Measurements from ENCODE around the gene PRKCE.
A peak's percentile ranks its signal among the peaks of the same experiment; 100 is the strongest.
"Not testable (repeated sequence)": the region's sequence is repeated elsewhere in the genome, so short reads cannot be mapped to it uniquely, and the experiment has no call there.

Gene PRKCE

GRCh38 chr2:45885171-45885621 lies 233.7 kb downstream of the PRKCE start:
- H3K36me3 Mint-ChIP-seq (ENCODE audit: low read depth): no peaks in the 10 kb centered on the region

GRCh38 chr2:45886171-45886663 lies 234.7 kb downstream of the PRKCE start:
- H3K36me3 Mint-ChIP-seq (ENCODE audit: low read depth): no peaks in the 10 kb centered on the region
- H3K9me3 Mint-ChIP-seq: no peaks in the 10 kb centered on the region
- peak overlapping the region; percentile 38 for H3K27ac Mint-ChIP-seq
- no peak overlapping the region for H3K4me3 Mint-ChIP-seq
- H3K27me3 Mint-ChIP-seq: peaks cover 2% of the 10 kb centered on the region
- intact Hi-C loops (cut with micrococcal nuclease): no loop called here
- H3K4me1 Mint-ChIP-seq (ENCODE audit: low read depth): peaks cover 69% of the 10 kb centered on the region

More at GRCh38 chr2:45885171-45885621, 233.7 kb downstream of the PRKCE start:
- Mint-ChIP-seq H3K4me1 (ENCODE audit: low read depth) (peaks cover 58% of the 10 kb centered on the region), H3K9me3 (no peaks in the 10 kb centered on the region), H3K27me3 (peaks cover 2% of the 10 kb centered on the region), H3K4me3 (no peak overlapping the region), H3K27ac (no peak overlapping the region)
- intact Hi-C loops (cut with micrococcal nuclease): no loop called here

DNA sequence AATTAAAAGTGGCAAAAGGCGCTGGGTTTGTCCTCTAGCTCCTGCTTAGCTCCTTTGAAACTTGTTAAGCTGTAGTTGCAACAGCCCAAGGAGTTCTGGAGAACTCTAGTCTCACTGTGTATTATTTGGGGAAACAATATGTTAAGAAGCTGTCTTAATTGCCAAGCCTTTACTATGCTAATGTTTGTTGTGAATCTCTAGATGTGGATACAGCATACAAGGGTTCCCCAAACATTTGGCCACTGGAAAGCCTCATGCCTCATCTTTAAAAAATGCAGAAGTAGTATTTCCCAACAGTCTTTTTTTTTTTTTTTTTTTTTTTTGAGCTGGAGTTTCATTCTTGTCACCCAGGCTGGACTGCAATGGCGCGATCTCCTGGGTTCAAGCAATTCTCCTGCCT lies 236.7 kb downstream of the PRKCE start:
- Mint-ChIP-seq H3K4me1 (ENCODE audit: low read depth) (peaks cover 88% of the 10 kb centered on the region), H3K27me3 (peaks cover 15% of the 10 kb centered on the region), H3K36me3 (ENCODE audit: low read depth) (no peaks in the 10 kb centered on the region), H3K4me3 (no peak overlapping the region), H3K9me3 (no peaks in the 10 kb centered on the region), H3K27ac (peak overlapping the region; percentile 56)
- intact Hi-C loops (cut with micrococcal nuclease): no loop called here

DNA sequence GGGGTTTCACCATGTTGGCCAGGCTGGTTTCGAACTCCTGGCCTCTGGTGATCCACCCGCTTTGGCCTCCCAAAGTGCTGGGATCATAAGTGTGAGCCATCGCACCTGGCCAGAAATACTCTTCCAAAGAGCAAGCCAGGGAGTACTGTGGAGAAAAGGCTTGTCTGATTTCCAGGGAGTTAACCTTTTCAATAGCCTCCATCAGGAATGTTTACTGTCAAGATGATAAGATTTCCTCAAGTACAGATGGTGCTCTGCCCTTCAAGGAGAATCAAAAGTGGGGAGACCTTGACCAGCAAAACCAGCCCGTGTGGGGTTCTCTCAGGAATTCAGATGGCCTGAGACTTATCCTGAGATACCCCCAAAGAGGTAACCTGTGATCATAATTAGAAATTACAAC lies 237.2 kb downstream of the PRKCE start:
- Mint-ChIP-seq H3K4me3 (no peak overlapping the region), H3K4me1 (ENCODE audit: low read depth) (peaks cover 88% of the 10 kb centered on the region), H3K9me3 (no peaks in the 10 kb centered on the region), H3K27me3 (peaks cover 15% of the 10 kb centered on the region), H3K36me3 (ENCODE audit: low read depth) (no peaks in the 10 kb centered on the region), H3K27ac (peak overlapping the region; percentile 56)
- intact Hi-C loops (cut with micrococcal nuclease): no loop called here

- Mint-ChIP-seq H3K36me3 (ENCODE audit: low read depth) (no peaks in the 10 kb centered on the region), H3K27ac (no peak overlapping the region), H3K27me3 (peaks cover 15% of the 10 kb centered on the region), H3K4me3 (no peak overlapping the region), H3K9me3 (no peaks in the 10 kb centered on the region), H3K4me1 (ENCODE audit: low read depth) (peaks cover 88% of the 10 kb centered on the region)
- intact Hi-C loops (cut with micrococcal nuclease): no loop called here
Observed at GRCh38 chr2:45889053-45889452, 237.6 kb downstream of the PRKCE start.

DNA sequence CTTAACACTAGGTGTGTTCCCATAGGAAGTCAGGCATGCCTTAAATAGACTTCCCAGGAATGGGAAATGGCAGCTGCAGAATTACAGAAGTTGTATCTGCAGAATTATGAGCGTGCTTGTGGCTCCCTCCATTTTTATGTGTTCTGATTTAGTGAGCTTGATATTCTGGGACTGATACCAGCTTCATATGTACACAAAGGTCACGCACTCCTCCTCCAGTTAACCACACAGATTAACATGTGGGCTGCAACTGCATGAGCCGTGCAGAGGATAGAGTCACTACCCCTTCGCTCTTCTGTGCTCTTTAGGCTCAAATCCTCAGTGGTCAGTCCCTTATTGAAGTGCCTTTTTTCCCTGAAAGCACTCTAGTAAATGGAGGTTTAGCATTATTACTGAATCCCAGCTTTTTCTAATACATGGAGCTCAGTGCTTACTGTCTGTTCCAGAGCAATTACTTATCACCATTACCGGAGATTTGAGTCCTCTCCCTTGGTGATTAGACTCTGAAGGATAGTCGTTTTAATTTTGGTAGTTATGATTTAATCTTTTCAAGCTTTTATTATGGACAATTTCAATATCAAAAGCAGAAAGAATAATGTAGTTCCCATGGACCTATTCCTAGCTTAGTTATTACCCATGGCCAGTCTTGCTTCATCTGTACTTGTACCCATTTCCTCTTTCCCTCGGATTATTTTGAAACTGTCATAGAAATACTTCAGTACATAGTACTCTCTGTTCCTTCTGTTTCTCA lies 238.3 kb downstream of the PRKCE start:
- H3K36me3 Mint-ChIP-seq (ENCODE audit: low read depth): no peaks in the 10 kb centered on the region
- H3K27ac Mint-ChIP-seq: peak overlapping the region; percentile 56
- H3K4me3 Mint-ChIP-seq: peak overlapping the region; percentile 57
- H3K27me3 Mint-ChIP-seq: peaks cover 15% of the 10 kb centered on the region
- intact Hi-C loops (cut with micrococcal nuclease): loop anchor here (5.0 kb wide), 3 partner anchors 43 to 252 kb away; no protein-coding TSS in a partner anchor
- no peaks in the 10 kb centered on the region for H3K9me3 Mint-ChIP-seq
- peaks cover 89% of the 10 kb centered on the region for H3K4me1 Mint-ChIP-seq (ENCODE audit: low read depth)

- intact Hi-C loops (cut with micrococcal nuclease): loop anchor here (5.0 kb wide), 3 partner anchors 42 to 253 kb away; no protein-coding TSS in a partner anchor
- Mint-ChIP-seq H3K4me1 (ENCODE audit: low read depth) (peaks cover 87% of the 10 kb centered on the region), H3K27ac (peak overlapping the region; percentile 56), H3K27me3 (peaks cover 15% of the 10 kb centered on the region), H3K4me3 (peak overlapping the region; percentile 57)
- H3K9me3 Mint-ChIP-seq; H3K36me3 Mint-ChIP-seq (ENCODE audit: low read depth): not testable (repeated sequence)
Observed at GRCh38 chr2:45890371-45890646, 238.8 kb downstream of the PRKCE start.

GRCh38 chr2:45890819-45891218 lies 239.3 kb downstream of the PRKCE start:
- Mint-ChIP-seq H3K9me3 (no peaks in the 10 kb centered on the region), H3K27ac (peak overlapping the region; percentile 56), H3K27me3 (peaks cover 15% of the 10 kb centered on the region), H3K4me1 (ENCODE audit: low read depth) (peaks cover 89% of the 10 kb centered on the region), H3K36me3 (ENCODE audit: low read depth) (no peaks in the 10 kb centered on the region), H3K4me3 (peak overlapping the region; percentile 1)
- intact Hi-C loops (cut with micrococcal nuclease): loop anchor here (5.0 kb wide), 3 partner anchors 41 to 254 kb away; no protein-coding TSS in a partner anchor

GRCh38 chr2:45891719-45892424 lies 240.4 kb downstream of the PRKCE start:
- Mint-ChIP-seq H3K27ac (no peak overlapping the region), H3K27me3 (peaks cover 13% of the 10 kb centered on the region), H3K36me3 (ENCODE audit: low read depth) (no peaks in the 10 kb centered on the region), H3K4me3 (no peak overlapping the region), H3K9me3 (no peaks in the 10 kb centered on the region), H3K4me1 (ENCODE audit: low read depth) (peaks cover 93% of the 10 kb centered on the region)
- intact Hi-C loops (cut with micrococcal nuclease): loop anchor here (5.0 kb wide), 3 partner anchors 40 to 255 kb away; no protein-coding TSS in a partner anchor

GRCh38 chr2:45892425-45892745 lies 240.9 kb downstream of the PRKCE start:
- Mint-ChIP-seq H3K4me3 (no peak overlapping the region), H3K27me3 (peaks cover 13% of the 10 kb centered on the region)

DNA sequence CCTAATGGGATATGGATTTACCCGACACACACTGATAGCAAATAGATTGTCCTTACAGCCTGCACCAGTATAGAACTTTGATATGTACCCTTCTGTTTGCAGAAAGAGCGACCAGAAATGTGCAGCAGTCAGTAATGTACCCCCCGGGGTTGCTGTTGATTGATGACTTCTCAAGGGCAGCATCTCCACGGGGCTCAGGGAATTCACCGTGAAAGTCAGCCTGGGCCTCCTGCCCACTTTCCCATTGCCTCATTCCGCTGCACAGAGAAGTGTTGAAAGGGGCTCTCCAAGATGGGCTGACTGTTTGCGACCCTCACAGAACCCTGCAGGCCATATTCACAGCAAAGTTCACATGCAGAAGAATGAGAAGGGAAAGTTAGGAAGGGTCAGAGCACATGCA lies 241.3 kb downstream of the PRKCE start:
- Mint-ChIP-seq H3K27me3 (peaks cover 13% of the 10 kb centered on the region), H3K9me3 (no peaks in the 10 kb centered on the region), H3K4me1 (ENCODE audit: low read depth) (peaks cover 89% of the 10 kb centered on the region), H3K27ac (no peak overlapping the region), H3K4me3 (no peak overlapping the region), H3K36me3 (ENCODE audit: low read depth) (no peaks in the 10 kb centered on the region)
- intact Hi-C loops (cut with micrococcal nuclease): loop anchor here (5.0 kb wide), 3 partner anchors 40 to 255 kb away; no protein-coding TSS in a partner anchor

More at GRCh38 chr2:45892425-45892745, 240.9 kb downstream of the PRKCE start:
- no peak overlapping the region for H3K27ac Mint-ChIP-seq
- no peaks in the 10 kb centered on the region for H3K36me3 Mint-ChIP-seq (ENCODE audit: low read depth)
- no peaks in the 10 kb centered on the region for H3K9me3 Mint-ChIP-seq
- peaks cover 89% of the 10 kb centered on the region for H3K4me1 Mint-ChIP-seq (ENCODE audit: low read depth)
- intact Hi-C loops (cut with micrococcal nuclease): loop anchor here (5.0 kb wide), 3 partner anchors 40 to 255 kb away; no protein-coding TSS in a partner anchor

DNA sequence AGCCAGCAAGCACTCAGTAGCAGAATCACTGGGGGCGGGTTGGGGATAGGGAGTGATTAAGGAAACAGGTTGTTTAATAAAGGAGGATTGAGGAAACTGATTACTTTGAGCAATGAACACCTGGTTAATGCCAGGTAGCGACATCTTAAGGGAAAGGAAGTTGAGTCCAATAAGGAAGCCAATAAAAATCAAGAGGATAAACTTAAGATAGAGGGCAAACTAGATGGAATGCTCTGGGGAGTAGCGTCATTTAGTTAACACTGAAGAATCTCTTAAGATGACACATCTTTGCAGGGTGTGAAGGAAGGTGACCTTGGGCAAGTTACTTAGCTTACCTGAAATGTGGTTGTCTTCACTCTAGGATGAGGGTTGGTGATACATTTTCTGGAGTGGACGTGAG lies 242.7 kb downstream of the PRKCE start:
- Mint-ChIP-seq H3K27me3 (peaks cover 13% of the 10 kb centered on the region), H3K36me3 (ENCODE audit: low read depth) (no peaks in the 10 kb centered on the region), H3K27ac (no peak overlapping the region), H3K4me1 (ENCODE audit: low read depth) (peaks cover 87% of the 10 kb centered on the region), H3K9me3 (no peaks in the 10 kb centered on the region), H3K4me3 (no peak overlapping the region)
- intact Hi-C loops (cut with micrococcal nuclease): loop anchor here (5.0 kb wide), 3 partner anchors 38 to 257 kb away; no protein-coding TSS in a partner anchor

DNA sequence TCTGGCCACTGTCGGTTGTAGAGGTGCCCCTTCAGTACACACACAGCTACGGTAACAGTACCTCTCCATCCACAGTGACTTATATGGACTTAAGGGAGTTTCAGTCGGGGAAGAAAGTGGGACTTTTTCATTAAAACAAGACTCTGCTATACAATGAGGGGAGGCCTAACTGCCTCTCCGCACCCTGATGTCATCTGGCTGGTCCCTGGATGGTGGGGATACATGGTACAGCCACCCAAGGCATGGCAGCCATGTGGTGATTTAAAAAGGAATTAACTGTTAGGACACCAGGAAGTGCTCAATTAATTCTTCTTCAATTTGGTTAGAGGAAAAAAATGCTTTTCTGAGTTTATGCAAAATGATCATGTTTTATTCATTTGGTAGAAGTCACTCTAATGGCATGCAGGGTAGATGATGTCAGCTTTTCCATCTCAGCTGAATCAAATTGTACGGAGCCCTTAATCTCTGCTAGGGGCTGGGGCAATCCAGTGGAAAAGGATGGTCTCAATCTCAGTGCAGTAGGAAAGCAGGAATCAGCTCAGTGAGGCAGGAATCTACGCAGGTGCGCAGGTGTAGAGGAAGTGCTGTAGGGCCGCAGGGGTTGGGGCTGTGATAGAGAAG lies 243.9 kb downstream of the PRKCE start:
- H3K9me3 Mint-ChIP-seq: no peaks in the 10 kb centered on the region
- peaks cover 13% of the 10 kb centered on the region for H3K27me3 Mint-ChIP-seq
- intact Hi-C loops (cut with micrococcal nuclease): no loop called here
- H3K4me3 Mint-ChIP-seq: no peak overlapping the region
- H3K27ac Mint-ChIP-seq: no peak overlapping the region
- no peaks in the 10 kb centered on the region for H3K36me3 Mint-ChIP-seq (ENCODE audit: low read depth)
- peaks cover 78% of the 10 kb centered on the region for H3K4me1 Mint-ChIP-seq (ENCODE audit: low read depth)

DNA sequence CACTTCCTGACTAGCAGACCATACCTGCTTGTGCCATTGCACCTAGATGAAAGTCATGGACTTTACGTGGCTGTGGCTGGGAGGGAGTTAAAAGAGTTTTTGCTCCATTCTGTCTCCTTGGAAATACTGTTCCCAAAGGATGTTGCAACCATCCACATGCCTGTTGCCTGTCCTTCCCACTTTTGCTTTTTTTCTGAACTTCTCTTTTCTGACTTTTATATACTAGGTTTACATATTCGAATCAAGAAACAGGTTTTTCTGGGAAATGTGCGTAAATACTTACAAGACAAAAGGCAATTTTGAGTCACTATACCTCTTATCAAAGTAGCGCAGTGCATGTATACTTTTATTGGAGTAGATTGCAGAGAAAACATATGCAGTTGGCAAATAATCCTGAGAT lies 244.8 kb downstream of the PRKCE start:
- Mint-ChIP-seq H3K36me3 (ENCODE audit: low read depth) (no peaks in the 10 kb centered on the region), H3K4me1 (ENCODE audit: low read depth) (peaks cover 68% of the 10 kb centered on the region), H3K27me3 (peaks cover 13% of the 10 kb centered on the region), H3K9me3 (no peaks in the 10 kb centered on the region), H3K27ac (no peak overlapping the region), H3K4me3 (no peak overlapping the region)
- intact Hi-C loops (cut with micrococcal nuclease): no loop called here
